ENCODE results near the gene TUBB4B.

The TUBB4B gene

DNA sequence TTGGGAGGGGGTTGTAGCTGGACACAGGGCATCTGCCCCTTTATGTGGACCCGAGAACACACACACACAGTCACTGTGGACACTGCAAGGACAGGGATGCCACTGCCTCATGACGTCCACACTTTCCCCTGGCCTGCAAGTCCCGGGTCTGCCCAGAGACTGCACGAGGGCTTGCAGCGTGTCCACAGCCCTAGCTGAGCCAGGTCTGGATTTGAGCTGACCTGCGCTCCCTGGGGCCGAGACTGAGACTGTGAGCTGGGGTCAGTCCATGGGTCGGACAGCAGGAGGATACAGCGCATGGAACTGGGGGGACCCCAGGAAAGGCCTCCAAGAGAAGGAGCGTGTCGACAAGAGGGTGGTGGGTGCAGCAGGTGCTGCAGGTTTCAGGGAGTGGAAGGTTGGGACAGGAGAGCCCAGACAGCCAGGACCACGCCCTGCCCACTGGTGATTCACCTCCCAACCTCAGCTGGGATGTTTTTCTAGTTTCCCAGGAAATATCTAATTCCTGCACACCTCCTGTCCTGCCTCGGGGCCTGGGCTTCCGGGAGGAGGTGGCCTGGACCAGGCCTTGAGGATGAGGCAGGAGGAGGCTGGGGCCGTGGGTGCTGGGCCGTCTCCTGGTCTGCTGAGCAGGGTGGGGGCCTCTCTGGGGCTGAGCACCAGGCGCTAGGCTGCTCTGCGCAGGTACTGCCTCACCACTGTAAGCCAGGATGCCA, 14.6 kb upstream of the TUBB4B start:
- DNase-seq: no peak

DNA sequence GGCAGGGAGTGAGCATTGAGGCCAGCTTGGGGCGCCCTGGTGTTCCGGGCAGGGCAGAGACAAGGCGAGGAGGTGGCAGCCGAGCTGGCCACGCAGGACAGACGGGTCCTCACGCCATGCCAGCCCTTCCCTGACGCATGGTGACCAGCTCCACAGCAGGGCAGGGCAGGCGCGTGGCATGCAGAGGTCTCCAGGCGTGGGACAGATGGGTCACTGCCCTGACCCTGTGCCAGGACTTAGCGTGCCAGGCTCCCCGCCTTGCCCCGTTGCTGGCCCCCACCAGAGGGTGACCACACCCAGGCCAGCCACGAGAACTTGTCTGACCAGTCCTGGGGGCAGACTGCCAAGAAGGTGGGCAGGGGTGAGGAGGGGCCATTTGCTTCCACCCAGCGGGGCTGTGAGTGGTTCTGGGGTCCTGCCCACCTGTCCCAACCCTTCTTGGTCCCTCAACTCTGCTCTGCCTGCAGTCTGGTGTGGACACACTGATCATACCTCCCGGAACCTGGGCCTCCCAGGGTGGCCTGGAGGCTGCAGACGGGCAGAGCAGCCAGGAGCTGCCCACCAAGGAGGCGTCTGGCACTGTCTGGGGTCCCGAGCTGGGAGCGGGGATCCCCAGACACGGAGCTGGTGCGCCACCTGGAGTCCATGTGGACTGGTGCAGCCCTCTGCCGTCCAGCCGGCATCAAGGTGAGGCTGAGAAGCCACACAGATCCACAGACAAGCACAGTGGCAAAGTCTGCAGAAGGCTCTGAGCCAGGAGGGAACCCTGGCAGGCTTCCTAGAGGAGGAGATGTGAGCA, 13.8 kb upstream of the TUBB4B start, which contains the start of gene RNF224:
TSS of gene RNF224 (plus strand) at position 449 of the 799 bp plus-strand sequence. CDS start 834 bp downstream, outside the sequence.
- peak; percentile 82 for DNase-seq

DNA sequence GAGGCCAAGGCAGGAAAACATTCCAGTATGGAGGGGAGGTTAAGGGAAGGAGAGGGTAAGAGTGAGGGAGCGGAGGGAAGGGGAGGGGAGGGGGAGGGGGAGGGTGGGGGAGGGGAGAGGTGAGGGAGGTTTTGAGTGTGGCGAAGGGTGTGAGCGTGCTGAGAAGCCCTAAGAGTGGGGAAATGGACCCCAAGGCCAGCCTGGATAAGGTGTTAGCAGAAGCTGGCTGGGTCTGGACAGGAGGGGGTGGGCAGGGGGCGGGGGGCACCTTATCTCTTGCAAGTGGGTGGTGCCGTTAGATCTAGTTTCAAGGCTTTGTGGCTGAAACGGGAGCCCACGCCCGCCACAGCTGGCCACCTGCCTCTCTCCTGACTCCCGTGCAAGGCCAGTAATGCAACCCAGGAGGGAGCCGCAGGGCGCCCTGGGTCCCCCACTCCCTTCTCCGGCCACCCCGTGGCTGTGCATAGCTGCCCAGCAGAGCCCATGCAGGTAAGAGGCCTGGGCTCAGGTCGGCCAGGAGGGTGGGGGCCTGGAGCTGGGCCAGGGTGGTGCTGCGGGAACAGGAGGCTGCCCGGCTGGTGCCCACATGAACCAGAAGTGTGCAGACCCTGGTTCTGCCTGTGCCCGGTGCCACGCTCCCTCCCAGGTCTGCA, 13.1 kb upstream of the TUBB4B start:
- DNase-seq: no peak

DNA sequence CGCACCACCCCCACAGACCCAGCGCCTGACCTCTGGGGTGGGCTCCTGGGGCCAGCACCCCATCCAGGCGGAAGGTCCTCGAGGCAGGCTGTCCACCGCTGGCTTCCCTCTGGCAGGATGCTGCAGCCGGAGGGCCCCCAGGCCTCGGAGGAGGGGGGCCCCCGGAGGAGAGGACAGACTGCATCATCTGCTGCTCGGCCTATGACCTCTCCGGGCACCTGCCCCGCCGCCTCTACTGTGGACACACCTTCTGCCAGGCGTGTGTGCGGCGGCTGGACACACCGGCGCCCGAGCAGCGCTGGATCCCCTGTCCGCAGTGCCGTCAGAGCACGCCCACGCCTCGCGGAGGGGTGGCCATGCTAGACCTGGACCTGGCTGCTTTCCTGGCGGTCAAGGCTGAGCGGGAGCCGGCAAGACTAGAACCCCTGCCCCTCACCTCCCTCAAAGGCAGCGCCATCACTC, 12.6 kb upstream of the TUBB4B start:
- no peak for DNase-seq

DNA sequence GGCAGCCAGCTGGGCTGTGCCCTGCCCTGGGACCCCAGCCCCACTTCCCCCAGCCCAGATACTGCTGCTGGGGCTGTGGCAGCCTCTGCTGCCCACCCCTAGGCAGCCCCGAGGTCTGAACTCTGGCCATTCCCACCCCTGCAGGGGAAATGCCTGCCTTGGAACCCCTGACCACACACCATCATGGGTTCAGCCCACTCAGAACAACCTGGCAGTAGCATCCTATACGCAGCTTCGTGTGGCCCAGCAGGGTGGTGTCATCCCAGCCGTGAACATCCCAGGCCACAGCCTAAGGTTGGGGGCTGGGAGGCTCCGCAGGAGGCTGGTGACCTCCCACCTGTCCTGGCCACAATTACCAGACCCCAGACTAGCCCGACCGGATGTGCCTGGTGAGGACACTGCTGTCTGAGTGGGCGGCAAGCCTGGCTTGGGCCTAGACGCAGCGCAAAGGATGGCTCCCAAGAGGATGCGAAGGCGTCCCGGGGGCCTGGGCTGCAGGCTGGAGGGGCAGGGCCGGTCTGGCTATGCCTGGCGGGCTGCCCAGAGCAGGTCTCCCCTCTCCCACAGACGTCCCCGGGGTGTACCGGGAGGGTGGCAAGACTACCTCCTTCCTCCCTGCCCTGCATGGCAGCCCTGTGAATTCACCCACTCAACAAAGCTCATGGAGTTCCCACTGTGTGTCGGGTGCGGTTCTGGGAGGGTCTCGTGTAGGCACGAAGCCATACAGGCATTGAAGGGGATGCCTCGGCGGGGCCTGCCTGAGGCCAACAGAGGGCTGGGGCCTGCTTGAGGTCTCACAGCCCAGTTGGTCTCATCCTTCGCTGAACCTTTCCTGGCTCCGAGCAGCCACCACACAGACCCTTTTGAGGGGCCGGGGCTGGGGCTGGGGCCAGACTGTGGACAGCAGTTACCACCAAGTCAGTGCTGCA, 11.9 kb upstream of the TUBB4B start:
- DNase-seq: no peak

DNA sequence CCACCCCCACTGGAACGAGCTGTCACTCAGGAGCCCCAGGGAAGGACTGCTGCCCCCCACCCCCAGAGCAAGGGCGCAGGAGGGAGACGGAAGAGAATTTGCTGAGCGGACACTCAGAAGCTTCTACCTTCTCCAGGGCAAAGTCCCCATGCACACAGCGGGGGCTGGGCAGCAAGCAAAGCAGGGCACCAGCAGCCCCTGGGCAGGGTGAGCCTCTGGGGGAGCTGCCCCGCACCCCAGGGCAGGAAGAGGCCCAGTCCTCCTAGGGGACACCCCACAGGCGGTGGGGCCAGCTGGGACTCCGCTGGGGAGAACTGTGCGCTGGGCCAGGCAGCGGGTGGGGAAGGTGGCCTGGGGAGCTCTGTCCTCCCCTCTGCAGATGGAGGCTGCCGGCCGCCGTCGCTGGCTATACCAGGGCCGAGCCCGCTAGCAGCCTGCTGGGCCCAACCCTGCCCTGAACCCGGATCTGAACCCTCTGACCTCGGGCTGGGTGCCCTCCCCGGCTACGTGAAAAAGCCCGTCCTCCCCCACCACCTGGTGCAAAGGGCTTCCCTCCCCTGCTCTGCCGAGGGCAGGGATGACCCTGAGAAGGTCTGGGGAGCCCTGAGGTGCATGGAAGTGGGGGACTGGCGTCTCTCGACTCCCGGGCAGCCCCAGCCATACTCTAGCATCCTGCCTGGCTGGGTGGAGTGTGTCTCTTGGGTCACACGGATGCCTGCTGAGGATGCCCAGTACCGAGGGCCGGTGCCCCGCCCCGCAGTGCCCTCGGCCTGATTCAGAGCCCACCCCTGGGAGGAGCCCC, 11.0 kb upstream of the TUBB4B start:
- no peak for DNase-seq

DNA sequence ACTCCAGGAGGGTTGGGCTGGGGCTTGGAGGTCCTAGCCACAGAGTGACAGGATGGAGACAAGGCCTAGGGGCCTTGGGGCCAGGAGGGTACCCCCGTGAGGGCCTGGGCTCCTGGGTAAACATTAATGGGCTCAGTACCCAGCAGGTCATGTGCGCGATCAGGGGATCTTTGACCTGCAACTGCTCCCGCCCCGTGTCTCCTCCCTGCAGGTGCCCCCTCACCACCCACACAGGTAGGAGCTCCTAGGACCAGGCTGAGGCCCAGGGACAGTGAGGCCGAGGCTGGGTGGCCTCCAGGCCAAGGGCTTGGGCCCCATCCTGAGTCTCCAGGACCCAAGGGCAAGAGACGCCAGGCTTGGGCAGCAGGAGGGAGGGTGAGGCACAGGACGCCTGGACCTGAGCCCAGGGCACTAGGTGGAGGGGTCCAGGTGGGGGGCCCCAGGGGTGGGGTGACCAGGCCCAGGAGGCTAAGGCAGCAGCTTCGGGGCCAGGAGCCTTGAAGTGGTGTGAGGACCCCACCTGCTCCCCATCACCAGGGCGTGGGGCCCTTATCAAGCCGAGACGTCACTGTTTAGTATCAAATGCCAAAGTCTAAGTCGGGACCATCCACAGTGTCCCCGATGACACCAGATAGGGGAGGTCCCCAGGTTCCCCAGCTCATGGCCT, 10.2 kb upstream of the TUBB4B start, which contains the start of gene SLC34A3:
TSS of gene SLC34A3 (plus strand) at position 197 of the 667 bp plus-strand sequence. CDS start 802 bp downstream, outside the sequence.
- no peak for DNase-seq

DNA sequence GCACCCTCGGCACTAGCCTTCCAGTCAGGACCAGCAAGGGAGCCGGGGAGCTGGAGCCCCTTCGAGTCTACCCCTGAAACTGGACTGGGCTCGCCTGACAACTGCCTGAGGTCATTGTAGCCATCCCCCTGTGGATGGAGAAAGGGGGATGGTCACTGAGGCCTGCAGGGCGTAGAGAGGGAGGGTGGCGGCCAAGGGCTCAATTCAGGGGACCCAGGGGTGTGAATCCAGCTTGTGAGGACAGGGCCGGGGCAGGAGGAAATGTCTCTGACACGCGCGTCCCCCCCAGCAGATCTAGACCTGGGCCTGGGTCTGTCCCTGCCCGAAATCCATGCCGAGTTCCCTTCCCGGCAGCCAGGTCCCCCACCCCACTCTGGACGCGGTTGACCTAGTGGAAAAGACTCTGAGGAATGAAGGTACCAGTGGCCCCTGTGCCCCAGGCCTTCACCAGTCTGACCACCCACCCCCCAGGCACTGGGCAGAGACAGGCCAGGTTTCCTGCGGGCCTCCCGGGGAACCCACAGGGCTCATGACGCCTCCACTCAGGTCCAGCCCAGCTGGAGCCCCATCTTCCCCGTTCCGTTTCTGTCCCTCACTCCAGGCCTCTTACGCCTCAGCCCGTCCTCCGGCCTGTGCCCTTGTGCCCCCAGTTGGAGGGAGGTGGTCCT, 9.6 kb upstream of the TUBB4B start:
- DNase-seq: no peak

DNA sequence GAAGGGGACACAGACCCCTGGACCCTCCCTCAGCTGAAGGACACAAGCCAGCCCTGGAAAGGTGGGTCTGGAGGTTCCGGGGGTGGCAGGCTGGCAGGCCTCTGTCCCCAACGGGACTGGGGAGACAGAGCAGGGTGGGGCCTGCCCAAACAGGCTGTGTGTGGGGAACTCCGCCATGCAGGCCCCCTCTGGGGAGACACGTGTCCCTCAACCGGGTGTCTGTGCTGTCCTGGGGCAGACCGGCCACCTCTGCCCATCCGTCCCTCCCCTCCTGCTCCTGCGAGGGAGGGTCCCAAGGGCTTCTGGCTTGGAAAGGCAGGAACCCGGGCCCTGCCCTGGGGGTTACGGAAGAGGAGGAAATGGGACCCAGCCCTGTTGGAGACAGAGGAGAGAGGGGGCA, 9.0 kb upstream of the TUBB4B start:
- no peak for DNase-seq

DNA sequence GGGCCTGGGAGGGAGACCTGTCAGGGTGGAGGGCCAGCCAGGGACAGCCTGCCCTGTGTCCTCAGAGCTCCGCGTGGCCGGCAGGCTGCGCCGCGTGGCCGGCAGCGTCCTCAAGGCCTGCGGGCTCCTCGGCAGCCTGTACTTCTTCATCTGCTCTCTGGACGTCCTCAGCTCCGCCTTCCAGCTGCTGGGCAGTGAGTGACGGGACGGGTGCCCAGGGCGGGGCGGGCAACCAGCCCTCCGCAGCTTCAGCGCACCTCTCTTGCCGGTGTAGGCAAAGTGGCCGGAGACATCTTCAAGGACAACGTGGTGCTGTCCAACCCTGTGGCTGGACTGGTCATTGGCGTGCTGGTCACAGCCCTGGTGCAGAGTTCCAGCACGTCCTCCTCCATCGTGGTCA, 8.6 kb upstream of the TUBB4B start:
- no peak for DNase-seq

DNA sequence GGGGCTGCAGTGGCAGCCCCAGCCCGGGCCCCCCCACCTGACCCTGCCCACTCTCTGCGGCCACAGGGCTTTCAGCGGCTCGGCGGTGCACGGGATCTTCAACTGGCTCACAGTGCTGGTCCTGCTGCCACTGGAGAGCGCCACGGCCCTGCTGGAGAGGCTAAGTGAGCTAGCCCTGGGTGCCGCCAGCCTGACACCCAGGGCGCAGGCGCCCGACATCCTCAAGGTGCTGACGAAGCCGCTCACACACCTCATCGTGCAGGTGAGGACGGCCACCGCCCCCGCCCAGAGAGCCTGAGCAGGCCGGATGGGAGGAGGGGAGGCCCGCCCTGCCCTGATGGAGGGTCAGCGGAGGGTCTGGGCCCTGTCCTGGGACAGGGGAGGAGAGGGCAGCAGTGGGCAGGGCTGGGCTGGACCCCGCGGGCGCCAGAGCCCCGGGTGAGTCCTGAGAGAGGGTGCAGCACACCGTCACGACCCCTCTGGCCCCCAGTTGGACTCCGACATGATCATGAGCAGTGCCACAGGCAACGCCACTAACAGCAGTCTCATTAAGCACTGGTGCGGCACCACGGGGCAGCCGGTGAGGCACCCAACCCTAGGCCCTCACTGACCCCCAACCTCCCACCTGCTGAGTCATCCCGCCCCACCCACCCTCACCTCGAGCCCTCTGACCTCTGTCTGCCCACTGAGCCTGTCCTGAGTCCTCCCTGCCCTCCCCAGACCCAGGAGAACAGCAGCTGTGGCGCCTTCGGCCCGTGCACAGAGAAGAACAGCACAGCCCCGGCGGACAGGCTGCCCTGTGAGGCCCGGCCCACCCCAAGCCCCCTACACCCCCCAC, 7.7 kb upstream of the TUBB4B start:
- no peak for DNase-seq

DNA sequence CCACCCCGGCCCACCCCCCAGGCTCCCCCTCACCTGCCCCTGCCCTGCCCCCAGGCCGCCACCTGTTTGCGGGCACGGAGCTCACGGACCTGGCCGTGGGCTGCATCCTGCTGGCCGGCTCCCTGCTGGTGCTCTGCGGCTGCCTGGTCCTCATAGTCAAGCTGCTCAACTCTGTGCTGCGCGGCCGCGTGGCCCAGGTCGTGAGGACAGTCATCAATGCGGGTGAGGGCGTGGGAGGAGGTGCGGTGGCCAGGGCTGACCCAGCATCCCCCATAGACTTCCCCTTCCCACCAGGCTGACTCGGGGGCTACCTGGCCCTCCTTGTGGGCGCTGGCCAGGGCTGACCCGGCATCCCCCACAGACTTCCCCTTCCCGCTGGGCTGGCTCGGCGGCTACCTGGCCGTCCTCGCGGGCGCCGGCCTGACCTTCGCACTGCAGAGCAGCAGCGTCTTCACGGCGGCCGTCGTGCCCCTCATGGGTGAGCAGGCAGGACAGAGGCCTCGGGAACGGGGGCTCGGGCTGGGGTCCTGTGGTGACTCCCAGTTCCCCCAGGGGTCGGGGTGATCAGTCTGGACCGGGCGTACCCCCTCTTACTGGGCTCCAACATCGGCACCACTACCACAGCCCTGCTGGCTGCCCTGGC, 6.9 kb upstream of the TUBB4B start:
- DNase-seq: no peak

DNA sequence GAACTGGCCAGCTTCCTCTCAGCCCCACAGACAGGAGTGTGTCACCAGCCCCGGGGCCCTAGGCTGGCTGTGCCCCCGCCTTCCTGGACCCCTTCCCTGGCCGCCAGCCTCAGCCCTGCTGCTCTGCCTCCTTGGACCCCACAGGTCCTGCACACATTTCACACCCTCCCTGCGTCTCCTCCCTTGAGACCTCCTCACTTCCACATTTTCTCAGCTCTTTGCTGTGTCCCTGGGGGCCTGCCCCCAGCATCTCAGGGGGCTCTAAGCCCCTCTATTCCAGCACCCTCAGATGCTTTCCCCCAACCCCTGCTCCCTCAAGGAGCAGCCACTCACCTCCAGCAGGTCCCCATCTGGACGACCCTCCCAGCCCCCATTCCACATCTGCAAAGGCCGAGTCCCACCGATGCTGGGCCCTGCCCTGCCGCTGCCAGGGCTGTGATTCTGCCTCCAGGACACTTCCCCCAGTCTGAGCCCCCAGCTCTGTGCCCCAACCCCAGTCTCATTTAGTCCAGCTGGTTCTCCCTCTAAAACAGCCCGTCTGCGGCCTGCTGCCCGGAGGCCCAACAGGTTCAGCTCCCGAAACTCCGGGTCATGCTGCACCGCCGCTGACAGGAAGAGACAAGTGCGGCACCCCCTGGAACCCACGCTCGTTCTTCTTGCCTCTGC, 6.2 kb upstream of the TUBB4B start:
- DNase-seq: no peak

DNA sequence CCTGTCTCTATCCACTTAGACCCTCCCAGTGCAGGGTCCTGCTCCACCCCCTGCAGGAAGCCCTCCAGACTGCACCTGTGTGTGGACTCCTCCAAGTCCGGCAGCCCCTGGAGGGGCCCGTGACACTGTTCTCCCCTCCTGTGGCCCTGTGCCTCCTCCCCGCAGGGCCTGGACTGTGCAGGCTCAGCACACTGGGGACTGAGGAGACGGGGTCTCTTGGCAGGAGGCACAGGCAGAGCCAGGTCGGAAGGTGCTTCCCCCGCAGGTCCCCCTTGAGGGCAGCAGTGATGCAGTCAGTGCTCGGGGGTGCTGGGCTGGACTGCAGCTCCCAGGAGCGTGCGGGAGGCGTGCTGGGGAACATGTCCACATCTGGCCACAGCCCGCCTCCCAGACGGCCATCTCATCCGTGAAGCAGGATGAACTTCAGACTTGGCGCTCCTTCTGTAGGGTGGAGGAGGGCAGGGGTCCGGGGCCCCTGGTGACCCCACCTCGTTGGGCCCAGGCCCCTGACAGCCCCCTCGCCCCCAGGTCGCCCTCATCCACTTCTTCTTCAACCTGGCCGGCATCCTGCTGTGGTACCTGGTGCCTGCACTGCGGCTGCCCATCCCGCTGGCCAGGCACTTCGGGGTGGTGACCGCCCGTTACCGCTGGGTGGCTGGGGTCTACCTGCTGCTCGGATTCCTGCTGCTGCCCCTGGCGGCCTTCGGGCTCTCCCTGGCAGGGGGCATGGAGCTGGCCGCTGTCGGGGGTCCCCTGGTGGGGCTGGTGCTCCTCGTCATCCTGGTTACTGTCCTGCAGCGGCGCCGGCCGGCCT, 5.5 kb upstream of the TUBB4B start:
- no peak for DNase-seq

DNA sequence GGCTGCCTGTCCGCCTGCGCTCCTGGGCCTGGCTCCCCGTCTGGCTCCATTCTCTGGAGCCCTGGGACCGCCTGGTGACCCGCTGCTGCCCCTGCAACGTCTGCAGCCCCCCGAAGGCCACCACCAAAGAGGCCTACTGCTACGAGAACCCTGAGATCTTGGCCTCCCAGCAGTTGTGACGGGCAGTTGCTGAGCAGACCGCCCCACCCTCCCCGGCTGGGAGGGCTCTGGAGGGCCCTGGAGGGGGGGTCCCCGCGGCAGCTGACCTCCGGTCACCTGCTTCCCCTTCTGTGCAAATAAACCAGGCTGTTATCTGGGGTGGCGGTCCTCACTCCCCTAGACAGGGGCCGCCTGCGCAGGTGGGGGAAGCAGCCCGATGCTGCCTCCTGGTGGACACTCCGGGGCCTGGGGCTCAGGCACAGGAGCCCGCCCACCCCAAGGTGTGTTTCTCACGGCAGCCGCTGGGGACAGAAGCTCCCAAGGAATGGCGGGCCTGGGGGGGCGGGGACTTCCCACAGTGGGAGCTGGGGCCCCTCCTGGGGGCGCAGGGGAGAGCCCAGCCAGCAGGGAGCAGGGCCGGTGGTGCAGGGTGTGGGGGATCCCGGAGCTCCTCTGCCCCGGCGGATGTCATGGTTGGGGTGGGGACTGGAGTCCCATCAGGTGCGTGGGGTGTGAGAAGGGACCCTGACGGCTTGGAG, 4.7 kb upstream of the TUBB4B start:
- peak; percentile 92 for DNase-seq

DNA sequence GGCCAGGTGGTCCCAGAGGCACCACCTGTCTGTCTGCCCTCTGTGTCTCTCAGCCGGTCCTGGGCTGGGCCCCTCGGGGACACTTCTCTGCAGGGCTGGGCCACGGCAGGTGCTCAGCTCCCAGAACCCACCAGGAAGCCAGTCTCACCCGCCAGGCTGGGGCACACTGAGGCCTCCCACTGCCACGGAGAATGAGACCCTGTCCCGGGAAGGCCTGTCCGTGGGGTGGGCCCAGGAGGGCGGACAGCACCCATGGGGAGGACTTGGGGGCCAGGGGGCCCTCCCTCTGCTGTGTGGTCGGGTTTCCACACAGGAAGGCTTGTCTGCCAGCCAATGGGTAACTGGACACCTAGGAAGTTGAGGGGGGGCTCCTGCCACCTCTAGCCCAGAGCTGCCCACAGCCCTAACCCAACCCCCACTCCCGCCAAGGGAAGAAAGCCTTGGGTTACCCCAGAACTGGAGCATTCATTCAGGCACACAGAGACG, 4.1 kb upstream of the TUBB4B start:
- no peak for DNase-seq
